HG03045 (cell line): ENCODE measurements around the gene NIPA2.
A peak's percentile ranks its signal among the peaks of the same experiment; 100 is the strongest.

Source experiments
- ATAC-seq: cut with Tn5 transposase; IDR thresholded peaks from one replicate; pipeline ENCODE4 v1.9.1; 2021; ENCODE audit warnings: mild to moderate bottlenecking, moderate library complexity; ENCODE audit not compliant: unreplicated experiment

The NIPA2 gene

DNA sequence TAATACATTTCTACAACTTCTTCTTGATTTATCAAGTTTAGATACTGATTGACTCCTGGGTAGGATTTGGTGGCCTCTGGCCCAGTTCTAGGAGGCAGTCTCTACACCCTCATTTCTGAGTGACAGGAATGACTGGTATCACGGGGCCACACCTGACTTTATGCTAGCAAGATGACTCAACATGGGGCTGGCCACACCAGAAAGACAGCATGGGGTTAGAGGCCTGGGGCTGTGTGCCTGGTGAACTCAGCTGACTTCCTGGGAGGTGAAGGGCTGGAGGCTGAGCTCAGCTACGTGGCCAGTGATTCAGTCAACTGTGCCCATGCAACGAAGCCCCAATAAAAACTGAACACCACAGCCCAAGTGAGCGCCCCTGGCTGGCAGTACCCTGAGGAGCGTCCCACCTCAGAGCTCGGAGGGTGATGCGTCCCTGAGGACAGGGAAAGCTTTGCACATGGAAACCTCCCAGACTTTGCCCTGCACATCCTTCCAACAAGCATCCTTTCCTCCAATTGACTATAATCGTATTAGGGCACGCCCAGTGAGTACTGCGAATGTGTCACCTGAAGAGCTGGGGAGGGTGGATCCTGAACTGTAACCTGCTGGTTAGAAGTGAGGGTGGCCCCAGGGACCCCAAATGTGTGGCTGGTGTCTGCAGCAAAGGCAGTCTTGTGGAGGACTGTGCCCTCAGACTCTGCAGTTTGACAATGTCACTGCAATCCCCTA, 57.2 kb downstream of the NIPA2 start:
- ATAC-seq = peak; percentile 74

DNA sequence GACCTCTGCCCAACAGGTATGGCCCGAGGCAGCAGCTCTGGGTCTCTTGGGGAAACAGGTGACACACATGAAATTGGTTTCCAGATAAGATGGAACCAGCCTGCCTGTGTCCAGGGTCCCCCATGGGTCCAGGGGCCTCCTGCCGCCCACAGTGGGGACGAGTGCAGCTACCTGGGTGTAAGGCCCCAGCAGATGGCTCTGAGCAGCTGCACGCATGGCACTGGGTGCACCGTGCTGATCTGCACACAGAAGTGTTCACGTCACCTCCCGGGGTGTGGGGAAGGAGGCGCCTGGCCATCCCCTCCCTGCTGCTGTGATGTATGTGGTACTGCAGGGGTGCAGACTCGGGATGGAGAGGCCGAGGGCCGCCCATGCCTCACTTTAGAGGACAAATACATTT, 63.6 kb downstream of the NIPA2 start:
- ATAC-seq = no peak

DNA sequence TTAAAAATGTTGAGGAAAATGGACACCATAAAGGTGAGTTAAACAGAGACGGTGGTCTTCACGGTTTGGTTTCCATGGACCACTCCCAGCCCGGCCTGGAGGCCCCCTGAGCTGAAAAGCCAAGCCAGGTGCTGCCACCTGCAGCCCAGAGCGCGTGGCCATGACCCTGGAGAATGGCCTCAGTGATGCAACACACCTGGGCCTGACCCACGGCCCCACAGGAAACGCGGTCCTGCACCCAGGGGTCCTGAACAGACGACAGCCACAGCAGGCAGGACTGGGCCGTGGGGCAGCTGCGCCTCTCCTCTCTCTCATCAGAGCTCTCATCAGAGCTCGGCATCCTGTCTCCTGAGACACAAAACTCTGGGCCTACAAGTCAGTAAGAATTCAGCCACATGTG, 64.1 kb downstream of the NIPA2 start:
- no peak for ATAC-seq

DNA sequence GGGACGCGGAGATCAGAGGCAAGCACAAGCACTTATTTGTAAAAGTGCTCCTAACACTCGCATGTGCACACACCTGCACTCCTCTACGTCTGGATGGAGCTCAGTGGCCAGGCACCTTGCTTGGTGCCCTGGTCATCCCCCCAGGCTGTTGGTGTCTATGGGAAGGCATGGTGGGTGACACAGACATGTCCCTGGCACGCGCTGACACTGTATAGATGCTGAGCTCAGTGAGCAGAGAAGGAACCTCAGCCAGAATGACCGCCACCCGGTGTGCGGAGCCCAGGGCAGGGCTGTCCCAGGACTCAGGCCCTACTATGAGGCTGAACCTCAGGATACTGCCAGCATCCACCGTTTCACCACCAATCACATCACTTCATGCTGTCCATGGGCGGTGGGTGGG, 64.5 kb downstream of the NIPA2 start:
- ATAC-seq = no peak

DNA sequence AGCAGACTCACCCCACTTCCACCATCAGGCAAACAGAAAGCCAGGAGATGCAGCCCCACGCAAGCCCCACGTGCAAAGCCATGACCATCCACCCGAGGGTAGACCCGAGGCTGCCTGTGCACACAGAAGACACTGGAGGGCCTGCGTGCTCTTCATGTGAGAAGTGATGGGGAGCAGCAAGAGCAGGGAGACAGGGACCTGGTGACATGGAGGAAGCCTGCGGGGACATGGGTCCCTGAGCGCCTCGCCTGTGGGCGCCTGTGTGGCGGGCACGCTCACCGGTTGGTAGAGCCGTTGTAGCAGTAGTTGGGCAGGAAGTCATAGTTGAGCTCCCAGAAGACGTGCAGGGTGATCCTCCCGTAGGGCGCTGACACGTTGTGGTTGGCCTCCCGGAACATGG, 65.0 kb downstream of the NIPA2 start:
- ATAC-seq = no peak

DNA sequence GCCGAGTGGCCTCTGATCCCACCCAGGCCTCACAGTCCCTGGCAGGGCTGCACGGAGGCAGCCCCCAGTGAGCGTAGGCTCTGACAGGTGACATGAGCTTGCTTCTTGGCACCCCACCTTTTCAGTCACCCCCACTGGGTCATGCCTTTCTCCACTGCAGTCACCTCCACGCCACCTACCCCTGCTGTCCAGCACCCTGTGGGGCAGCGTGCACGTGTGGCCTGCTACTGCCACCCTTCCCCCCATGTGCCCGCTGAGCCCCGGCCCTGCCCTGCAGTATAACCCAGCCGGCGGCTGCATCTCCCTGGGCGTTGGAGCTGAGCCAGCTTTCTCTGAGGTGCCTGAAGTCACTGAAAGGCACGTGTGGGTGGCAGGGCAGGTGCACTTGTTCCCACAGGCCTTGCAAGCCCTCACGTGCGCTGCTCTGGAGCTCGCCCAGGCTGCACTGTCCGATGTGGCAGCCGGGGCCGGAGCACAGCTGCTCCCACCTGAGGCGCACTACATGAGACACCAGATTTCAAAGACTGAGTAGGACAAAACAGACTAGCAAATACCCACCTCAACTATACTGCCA, 65.6 kb downstream of the NIPA2 start:
- ATAC-seq = no peak

DNA sequence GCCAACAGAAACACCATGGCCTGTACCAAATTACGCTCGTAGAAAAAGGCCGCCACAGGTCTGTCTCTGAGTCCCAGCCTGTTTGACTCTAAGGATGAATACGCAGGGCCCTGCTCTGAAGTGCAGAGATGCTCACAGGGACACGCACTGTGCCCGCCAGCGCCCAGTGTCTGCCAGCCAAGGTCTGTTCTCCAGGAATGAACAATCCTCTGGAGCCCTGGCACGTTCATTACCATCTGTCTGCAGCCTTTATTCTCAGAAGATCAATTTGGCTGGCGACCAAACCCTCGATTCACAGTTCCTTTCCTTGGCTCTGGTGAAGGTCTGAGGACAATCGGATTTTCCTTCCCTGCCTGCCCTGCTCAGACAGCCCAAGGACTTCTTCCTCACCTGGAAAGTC, 66.3 kb downstream of the NIPA2 start:
- no peak for ATAC-seq

DNA sequence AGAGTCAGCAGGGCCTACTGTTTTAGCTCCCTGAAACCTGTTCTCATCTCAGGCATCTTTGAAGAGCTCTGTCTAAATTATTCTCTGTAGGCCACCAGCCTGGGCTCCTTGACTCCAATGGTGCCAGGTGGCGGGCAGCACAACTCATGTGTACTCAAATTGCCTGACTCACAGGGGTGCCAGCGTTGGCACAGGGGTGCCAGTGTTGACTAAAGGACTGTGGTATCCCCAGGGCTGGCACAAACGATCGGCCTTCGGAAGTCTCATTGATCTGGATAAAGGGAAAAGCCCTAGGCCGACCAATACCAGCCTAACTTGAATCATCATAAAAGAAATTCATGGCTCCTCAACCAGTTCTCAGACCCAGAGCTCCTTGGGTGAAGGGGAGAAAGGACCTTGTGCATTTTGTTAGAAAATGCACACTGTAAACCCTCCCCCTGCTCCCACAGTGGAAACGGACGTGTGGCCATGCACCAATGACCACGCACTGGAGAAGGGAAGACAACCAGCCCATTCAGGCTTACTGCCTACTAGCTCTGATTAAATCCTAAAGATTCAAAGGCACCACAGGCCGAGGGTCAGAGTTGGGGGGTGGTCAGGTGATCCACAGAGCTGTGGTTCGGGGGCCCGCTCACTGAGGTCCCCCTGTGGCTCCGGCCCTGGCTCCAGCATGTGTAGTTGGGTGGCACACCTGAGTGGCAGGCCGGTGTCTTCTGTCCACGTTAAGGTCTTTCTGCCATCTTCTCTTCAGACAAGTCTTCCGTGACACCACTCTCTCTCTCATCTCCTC, 68.9 kb downstream of the NIPA2 start:
- no peak for ATAC-seq

DNA sequence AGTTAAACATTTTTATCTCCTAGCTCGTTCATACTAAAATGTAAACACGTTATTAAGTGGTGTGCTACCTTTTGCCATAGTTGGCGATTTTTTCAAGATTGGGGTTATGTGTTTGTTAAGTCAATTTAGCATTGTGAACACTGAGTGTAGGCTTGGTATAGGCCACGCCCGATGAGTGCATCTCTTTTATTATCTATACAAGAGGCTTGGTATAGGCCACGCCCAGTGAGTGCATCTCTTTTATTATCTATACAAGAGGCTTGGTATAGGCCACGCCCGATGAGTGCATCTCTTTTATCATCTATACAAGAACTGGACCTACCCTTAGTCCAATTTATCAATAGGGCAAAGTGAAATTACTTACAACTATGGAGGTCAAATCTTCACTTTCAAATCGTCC, 70.4 kb downstream of the NIPA2 start:
- no peak for ATAC-seq

DNA sequence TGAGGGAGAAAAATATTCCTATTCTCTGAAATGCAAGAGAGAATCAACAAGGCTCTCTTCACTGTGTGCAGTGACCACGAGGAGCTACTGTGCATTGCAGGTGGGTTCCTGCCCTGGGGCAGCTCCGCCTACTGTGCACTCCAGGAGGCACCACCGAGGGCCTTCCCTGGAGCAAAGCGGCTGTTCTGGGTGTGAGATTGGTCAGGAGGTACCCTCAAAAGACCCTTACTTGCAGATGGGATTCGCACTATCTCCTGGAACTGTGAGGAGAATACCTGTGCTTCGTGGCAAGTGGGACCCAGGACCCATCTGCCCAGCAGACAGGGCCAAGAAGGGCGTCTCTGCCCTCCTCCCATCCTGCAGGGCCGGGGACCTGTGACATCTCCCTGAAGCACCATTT, 72.8 kb downstream of the NIPA2 start:
- ATAC-seq = no peak

DNA sequence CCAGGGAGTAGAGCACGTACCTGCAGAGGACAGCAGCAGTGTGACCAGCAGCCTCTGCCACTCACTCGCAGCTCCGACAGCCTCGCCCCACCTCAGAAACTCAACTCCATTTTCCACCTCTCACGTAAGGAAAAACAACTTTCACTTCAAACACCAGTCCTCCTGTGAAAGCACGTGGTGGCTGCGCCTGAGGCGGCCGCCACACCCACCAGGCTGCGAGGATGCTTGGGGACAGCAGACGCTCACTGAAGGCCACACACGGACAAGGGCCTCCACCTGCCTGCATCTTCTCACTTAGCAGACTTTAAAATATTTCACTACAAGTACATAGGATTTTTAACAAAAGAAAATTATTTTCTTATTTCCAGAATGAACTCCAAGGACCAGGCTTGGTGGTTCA, 73.8 kb downstream of the NIPA2 start:
- ATAC-seq = no peak

DNA sequence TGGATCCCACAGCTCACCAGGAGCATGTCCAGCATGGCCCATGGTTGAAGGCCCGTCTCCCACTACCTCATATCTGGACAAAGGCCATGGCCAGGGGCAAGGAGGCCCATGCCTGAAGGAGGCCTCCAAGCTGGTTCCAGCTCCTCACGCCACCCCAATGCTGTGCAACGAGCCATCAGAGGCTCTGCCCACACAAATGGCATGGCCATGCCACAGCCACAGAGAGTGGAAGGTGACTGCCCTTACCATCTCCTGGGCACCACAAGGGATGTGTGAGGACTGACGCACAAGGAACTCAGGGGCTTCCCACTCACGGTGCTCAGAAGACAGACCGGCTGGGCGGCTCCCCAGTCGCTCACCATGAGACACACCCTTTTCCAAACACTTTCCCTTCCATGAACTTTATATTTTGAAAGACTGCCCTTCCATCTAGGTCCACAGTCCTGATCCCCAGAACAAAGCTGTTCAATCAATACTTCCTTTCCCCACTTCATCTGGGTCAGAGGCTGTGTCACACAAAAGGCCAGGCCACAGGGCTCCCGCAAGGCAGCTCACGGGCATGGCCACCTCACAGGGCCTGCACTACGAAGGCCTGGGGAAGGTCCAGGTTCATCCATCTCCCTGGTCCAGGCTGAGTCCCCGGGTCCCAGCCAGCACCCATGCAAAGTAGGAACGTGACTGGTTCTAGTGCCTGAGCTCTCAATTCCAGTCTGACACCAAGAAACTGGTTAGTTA, 75.3 kb downstream of the NIPA2 start:
- ATAC-seq = no peak

DNA sequence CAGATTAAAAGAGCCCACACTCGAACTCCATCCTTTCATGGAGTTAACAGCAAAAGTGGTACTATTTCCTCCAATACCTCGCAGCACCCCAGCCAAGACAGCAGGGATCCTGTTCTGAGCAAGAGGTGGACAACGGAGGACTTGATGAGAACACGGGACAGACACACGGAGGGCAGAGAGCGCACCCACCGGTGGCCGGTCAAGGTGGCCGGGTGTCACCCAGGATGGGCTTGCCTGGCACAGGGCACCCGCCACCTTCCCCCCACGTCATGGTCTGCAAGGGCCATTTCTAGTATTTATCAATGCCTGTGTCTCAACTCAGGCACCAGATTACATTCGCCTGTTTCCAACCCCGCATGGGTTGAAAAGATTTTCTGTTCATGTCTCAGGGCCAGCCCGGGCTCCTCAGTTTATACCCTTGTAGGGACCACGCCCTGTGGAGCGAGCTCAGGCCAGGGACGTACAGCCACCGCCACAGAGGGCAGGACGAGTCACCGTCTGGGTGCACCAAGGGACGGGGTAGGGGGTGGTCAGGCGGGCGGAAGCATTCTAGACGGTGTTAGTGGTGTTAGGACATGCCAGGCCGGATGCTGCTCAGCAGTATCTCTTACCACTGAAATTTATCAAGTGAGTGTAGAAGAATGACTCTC, 77.5 kb downstream of the NIPA2 start:
- ATAC-seq = no peak

DNA sequence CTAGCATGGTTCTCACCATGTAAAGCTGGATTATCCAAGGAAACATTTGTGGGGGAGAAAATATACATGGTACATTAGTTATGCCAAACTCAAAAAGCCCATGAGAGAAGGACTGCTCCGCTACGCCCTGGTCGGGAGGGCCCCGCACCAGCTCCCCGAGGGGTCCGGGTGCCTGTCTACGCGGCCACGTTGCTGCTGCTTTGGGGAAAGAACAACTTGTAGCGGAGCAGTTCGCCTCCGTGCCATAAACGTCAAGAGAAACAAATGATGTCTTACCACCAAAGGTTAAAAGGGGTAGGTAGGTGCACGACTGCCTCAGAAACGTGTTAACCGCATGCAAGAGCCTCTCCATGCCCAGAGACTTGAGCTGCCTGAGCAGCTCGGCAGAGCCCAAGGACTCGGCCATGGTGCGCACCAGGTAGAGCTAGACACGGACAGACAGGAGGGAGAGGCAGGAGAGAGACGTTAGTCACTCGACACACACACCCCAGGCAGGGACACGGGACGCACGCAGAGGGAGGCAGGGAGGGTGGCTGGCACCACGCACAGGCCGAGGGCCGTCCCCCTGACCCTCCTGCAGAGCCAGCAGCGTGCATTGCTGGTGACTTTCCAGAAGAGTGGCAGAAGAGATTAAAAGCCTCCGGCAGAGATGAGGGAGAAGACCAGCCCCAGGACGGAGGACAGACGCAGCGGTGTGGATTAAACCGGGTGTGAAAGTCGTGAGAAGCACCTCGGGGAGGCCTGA, 78.3 kb downstream of the NIPA2 start:
- ATAC-seq = no peak

DNA sequence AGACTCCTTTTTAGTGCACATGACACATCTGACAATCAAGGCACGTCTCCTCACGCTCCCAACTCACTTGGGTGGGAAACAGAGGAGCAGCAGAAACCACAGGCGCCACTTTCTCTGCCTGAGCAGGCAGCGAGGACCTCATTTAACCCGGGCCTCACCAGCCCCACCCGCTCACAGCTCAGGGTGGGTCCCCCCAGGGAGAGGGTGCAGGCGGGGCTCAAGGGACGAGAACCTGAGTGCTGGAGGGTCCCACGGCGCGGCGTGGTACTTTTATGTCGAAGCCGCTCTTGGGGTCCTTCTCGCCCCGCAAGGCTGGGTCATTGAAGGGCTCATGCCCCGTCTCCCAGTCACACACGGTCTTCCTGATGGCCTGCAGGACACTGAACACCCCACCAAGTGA, 79.1 kb downstream of the NIPA2 start:
- ATAC-seq = no peak
